ENCODE measurements around the gene CMTM3.

DNA sequence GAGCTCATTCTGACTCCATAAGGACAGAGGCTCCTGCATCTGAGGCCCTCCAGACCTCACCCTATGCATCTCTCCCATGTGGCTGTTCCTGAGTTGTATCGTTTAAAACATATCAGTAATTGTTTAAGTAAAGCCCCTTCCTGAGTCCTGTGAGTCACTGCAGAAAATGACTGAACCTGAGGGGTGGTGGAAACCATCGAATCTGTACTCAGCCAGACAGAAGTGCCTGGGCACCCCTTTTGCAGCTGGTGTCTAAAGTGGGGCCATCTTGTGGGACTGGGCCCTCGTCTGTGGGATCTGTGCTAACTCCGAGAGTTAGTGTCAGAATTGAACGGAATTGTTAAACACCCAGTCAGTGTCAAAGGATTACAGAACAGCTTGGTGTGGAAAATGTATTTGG is 25.4 kb downstream of the CMTM3 start:
- TF ChIP-seq, protein P1, sequence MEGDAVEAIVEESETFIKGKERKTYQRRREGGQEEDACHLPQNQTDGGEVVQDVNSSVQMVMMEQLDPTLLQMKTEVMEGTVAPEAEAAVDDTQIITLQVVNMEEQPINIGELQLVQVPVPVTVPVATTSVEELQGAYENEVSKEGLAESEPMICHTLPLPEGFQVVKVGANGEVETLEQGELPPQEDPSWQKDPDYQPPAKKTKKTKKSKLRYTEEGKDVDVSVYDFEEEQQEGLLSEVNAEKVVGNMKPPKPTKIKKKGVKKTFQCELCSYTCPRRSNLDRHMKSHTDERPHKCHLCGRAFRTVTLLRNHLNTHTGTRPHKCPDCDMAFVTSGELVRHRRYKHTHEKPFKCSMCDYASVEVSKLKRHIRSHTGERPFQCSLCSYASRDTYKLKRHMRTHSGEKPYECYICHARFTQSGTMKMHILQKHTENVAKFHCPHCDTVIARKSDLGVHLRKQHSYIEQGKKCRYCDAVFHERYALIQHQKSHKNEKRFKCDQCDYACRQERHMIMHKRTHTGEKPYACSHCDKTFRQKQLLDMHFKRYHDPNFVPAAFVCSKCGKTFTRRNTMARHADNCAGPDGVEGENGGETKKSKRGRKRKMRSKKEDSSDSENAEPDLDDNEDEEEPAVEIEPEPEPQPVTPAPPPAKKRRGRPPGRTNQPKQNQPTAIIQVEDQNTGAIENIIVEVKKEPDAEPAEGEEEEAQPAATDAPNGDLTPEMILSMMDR (IDR thresholded peaks at IDR 0.05), result no peak
- no peak for TF ChIP-seq POLR2A (IDR thresholded peaks at IDR 0.05)
